ENCODE measurements around the gene TAPT1. TPM values are rescaled to one million over a fixed set of nuclear protein-coding genes. Genes with fewer than 3 reads are reported as not detected.
A peak's percentile ranks its signal among the peaks of the same experiment; 100 is the strongest.

Gene TAPT1
- total and polyA plus RNA-seq, 5 donors from 2014 or later = 26.0 to 86.8 (median 33.5) TPM

DNA sequence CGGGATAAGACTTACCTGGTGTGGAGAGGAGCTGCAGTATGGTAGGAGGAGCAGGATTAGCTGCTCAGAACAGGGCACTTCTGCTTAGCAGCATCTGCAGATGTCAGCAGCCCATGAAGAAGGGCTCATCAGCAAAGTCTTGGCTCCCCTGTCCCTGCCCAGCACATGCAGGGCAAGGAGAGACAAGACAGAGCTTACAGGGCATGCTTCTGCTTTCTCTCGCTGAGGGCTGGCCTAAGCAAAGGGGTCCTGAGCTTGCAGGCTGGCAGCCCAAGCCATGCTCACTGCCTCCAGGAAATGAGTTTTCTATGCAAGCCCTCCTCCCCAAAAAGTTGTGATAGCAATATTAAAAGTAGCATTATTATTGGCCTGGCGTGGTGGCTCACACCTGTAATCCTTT lies 39.5 kb upstream of the TAPT1 start:
- ATAC-seq (ENCODE audit: low read depth in 2 of 2) = no peak
- peaks cover 7% of the 10 kb centered on the region for H3K27me3 Mint-ChIP-seq
- no peaks in the 10 kb centered on the region for H3K9me3 ChIP-seq (ENCODE audit: control insufficient read depth in 2 of 2, low read length in 2 of 2)
- H3K27ac Mint-ChIP-seq = no peak overlapping the region
- no peaks in the 10 kb centered on the region for H3K27me3 ChIP-seq (ENCODE audit: control insufficient read depth, insufficient read depth, low read length)
- H3K36me3 Mint-ChIP-seq = no peaks in the 10 kb centered on the region
- H3K4me1 Mint-ChIP-seq = peaks cover 0 to 14% (median 7%) of the 10 kb centered on the region in 4 donors
- no peak overlapping the region for H3K4me3 ChIP-seq (ENCODE audit: low read depth, low read length)
- no peaks in the 10 kb centered on the region for H3K36me3 ChIP-seq (ENCODE audit: control insufficient read depth, insufficient read depth, low read length)
- no peaks in the 10 kb centered on the region for H3K9me3 Mint-ChIP-seq
- no peaks in the 10 kb centered on the region for H3K4me1 ChIP-seq (ENCODE audit: control insufficient read depth, insufficient read depth, low read length, poor library complexity, severe bottlenecking)
- H3K4me3 Mint-ChIP-seq = no peak overlapping the region
- no peak overlapping the region for H3K27ac ChIP-seq (ENCODE audit: insufficient read depth, low read length, poor library complexity, severe bottlenecking)
- no peak for DNase-seq

DNA sequence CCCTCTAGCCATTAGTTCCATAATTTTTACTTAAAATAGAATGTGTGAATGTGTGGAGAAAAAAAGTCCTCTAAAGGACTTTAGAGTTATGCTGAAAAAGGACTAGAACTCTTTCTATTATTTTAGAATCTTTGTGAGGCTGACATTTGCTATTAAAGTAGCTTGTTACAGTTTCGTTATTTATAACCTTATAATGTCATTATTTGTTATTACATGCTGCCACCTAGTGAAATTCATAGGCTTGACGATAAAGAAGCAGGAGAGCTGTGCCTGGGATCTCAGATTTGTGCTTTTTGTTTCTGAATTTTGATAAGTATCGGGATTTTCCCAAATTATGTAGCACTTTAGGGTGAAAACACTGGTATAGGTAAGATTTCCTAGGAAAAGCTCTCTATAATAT lies 38.5 kb upstream of the TAPT1 start:
- H3K4me1 Mint-ChIP-seq = peaks cover 0 to 14% (median 6%) of the 10 kb centered on the region in 4 donors
- H3K27me3 Mint-ChIP-seq = no peaks in the 10 kb centered on the region
- Histone ChIP-seq H3K9me3 (ENCODE audit: control insufficient read depth in 2 of 2, low read length in 2 of 2) (no peaks in the 10 kb centered on the region), H3K4me3 (ENCODE audit: low read depth, low read length) (no peak overlapping the region), H3K4me1 (ENCODE audit: control insufficient read depth, insufficient read depth, low read length, poor library complexity, severe bottlenecking) (no peaks in the 10 kb centered on the region), H3K36me3 (ENCODE audit: control insufficient read depth, insufficient read depth, low read length) (no peaks in the 10 kb centered on the region), H3K27me3 (ENCODE audit: control insufficient read depth, insufficient read depth, low read length) (no peaks in the 10 kb centered on the region), H3K27ac (ENCODE audit: insufficient read depth, low read length, poor library complexity, severe bottlenecking) (no peak overlapping the region)
- DNase-seq = peak in 2 of 3 donors; percentile 53 to 61
- H3K27ac Mint-ChIP-seq = no peak overlapping the region
- H3K36me3 Mint-ChIP-seq = no peaks in the 10 kb centered on the region
- H3K9me3 Mint-ChIP-seq = no peaks in the 10 kb centered on the region
- ATAC-seq (ENCODE audit: low read depth in 2 of 2) = peak in 1 of 2 donors; percentile 44
- no peak overlapping the region for H3K4me3 Mint-ChIP-seq

DNA sequence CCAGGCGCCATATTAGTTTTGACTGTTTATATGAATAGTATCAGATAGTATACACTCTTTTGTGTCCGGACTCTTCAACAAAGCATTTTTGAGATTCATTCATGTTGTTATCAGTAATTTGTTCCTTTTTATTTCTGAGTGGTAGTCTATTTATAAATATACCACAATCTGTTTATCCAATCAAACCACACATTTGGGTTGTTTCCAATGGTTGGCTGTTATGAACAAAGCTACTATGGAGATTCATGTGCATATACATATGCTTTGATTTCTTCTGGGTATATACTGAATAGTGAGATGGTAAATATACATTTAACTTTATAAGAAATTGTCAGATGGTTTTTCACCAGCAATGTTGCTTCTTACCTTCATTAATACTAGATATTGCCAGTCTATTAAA lies 36.8 kb upstream of the TAPT1 start:
- DNase-seq = no peak
- Mint-ChIP-seq H3K27me3 (no peaks in the 10 kb centered on the region), H3K9me3 (no peaks in the 10 kb centered on the region), H3K4me1 (peaks cover 0 to 14% (median 6%) of the 10 kb centered on the region in 4 donors), H3K36me3 (no peaks in the 10 kb centered on the region), H3K27ac (no peak overlapping the region), H3K4me3 (no peak overlapping the region)
- Histone ChIP-seq H3K4me3 (ENCODE audit: low read depth, low read length) (no peak overlapping the region), H3K4me1 (ENCODE audit: control insufficient read depth, insufficient read depth, low read length, poor library complexity, severe bottlenecking) (no peaks in the 10 kb centered on the region), H3K27ac (ENCODE audit: insufficient read depth, low read length, poor library complexity, severe bottlenecking) (no peak overlapping the region), H3K27me3 (ENCODE audit: control insufficient read depth, insufficient read depth, low read length) (no peaks in the 10 kb centered on the region), H3K36me3 (ENCODE audit: control insufficient read depth, insufficient read depth, low read length) (no peaks in the 10 kb centered on the region), H3K9me3 (ENCODE audit: control insufficient read depth in 2 of 2, low read length in 2 of 2) (no peaks in the 10 kb centered on the region)
- no peak for ATAC-seq (ENCODE audit: low read depth in 2 of 2)

DNA sequence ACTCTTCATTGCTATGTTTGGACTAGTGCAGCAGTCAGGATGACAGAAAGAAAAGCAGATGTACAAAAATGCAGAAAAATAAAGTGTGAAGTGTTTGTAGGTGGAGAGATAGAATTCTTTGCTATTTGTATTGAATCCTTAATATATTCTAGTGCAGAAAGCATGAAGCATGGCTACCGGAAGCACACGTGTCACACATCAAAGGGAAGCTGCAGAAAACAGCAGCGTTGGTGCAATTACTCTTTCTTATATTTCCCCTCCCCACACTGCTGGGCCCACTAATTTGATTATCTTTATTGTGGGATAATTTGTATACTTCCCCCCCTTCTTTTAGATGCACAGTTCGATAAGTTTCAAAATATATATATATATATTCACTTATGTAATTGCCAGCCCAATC lies 35.9 kb upstream of the TAPT1 start:
- Mint-ChIP-seq H3K9me3 (peaks cover 0 to 1% (median 0%) of the 10 kb centered on the region in 7 donors), H3K36me3 (peaks cover 8% of the 10 kb centered on the region), H3K27ac (no peak overlapping the region), H3K4me1 (peaks cover 0 to 14% (median 6%) of the 10 kb centered on the region in 4 donors), H3K4me3 (peak overlapping the region in 1 of 4 donors; percentile 10), H3K27me3 (no peaks in the 10 kb centered on the region)
- peak in 2 of 3 donors; percentile 11 to 26 for DNase-seq
- no peak overlapping the region for H3K4me3 ChIP-seq (ENCODE audit: low read depth, low read length)
- no peak overlapping the region for H3K27ac ChIP-seq (ENCODE audit: insufficient read depth, low read length, poor library complexity, severe bottlenecking)
- peak in 1 of 2 donors; percentile 43 for ATAC-seq (ENCODE audit: low read depth in 2 of 2)
- H3K9me3 ChIP-seq (ENCODE audit: control insufficient read depth in 2 of 2, low read length in 2 of 2) = no peaks in the 10 kb centered on the region
- H3K27me3 ChIP-seq (ENCODE audit: control insufficient read depth, insufficient read depth, low read length) = no peaks in the 10 kb centered on the region
- no peaks in the 10 kb centered on the region for H3K36me3 ChIP-seq (ENCODE audit: control insufficient read depth, insufficient read depth, low read length)
- H3K4me1 ChIP-seq (ENCODE audit: control insufficient read depth, insufficient read depth, low read length, poor library complexity, severe bottlenecking) = no peaks in the 10 kb centered on the region

DNA sequence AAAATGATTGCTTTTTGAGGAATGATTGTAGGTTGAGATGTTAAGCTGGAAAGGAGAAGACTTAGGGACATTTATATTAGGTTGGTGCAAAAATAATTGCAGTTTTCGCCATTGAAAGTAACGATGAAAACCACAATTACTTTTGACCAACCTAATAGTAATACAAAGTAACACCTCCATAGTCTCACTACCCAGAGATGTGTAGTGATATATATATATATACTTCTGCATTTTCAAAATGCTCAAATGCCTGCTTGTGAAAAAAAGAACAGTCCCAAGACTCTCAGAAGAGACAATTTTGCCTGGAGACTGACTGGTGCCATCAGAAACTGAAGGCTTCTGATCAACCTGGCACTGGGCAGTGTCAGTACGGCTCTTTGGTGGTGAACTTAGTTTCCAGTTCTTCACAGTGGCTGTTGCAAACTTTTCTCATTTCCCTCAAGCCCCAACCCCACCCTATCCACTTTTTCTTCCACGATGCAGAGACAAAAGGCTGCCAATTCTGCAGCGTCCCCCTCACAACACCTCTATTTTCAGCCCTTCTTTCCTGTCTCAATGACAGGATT lies 35.1 kb upstream of the TAPT1 start:
- H3K4me3 Mint-ChIP-seq = no peak overlapping the region
- no peaks in the 10 kb centered on the region for H3K27me3 ChIP-seq (ENCODE audit: control insufficient read depth, insufficient read depth, low read length)
- no peak for DNase-seq
- peak overlapping the region in 2 of 3 donors; percentile 47 to 50 for H3K27ac Mint-ChIP-seq
- peaks cover 10% of the 10 kb centered on the region for H3K36me3 Mint-ChIP-seq
- no peak overlapping the region for H3K4me3 ChIP-seq (ENCODE audit: low read depth, low read length)
- ATAC-seq (ENCODE audit: low read depth in 2 of 2) = no peak
- peaks cover 0 to 1% (median 0%) of the 10 kb centered on the region in 7 donors for H3K9me3 Mint-ChIP-seq
- no peaks in the 10 kb centered on the region for H3K9me3 ChIP-seq (ENCODE audit: control insufficient read depth in 2 of 2, low read length in 2 of 2)
- H3K4me1 ChIP-seq (ENCODE audit: control insufficient read depth, insufficient read depth, low read length, poor library complexity, severe bottlenecking) = no peaks in the 10 kb centered on the region
- no peaks in the 10 kb centered on the region for H3K27me3 Mint-ChIP-seq
- no peaks in the 10 kb centered on the region for H3K36me3 ChIP-seq (ENCODE audit: control insufficient read depth, insufficient read depth, low read length)
- H3K4me1 Mint-ChIP-seq = peaks cover 0 to 14% (median 6%) of the 10 kb centered on the region in 4 donors
- no peak overlapping the region for H3K27ac ChIP-seq (ENCODE audit: insufficient read depth, low read length, poor library complexity, severe bottlenecking)

DNA sequence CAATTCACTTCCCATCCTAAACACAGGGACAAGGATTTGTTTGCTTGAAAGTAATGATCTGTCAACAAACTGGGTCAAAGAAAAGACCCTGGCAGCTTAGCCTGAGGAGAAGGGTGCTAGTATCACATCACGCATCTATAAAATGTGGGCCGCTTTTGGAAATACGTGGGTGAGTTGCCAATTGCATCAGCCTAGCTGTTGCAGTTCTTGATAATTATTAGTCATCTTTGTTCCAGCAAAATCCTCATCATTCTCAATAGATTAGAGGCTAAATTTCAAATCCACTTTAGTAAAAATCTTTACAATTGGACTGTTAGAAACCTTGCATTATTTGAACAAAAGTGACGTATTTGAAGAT lies 33.6 kb upstream of the TAPT1 start:
- no peaks in the 10 kb centered on the region for H3K27me3 Mint-ChIP-seq
- no peaks in the 10 kb centered on the region for H3K4me1 ChIP-seq (ENCODE audit: control insufficient read depth, insufficient read depth, low read length, poor library complexity, severe bottlenecking)
- H3K4me3 ChIP-seq (ENCODE audit: low read depth, low read length) = no peak overlapping the region
- peaks cover 19% of the 10 kb centered on the region for H3K36me3 Mint-ChIP-seq
- ATAC-seq (ENCODE audit: low read depth in 2 of 2) = no peak
- H3K27ac Mint-ChIP-seq = no peak overlapping the region
- H3K4me3 Mint-ChIP-seq = no peak overlapping the region
- peaks cover 0 to 14% (median 6%) of the 10 kb centered on the region in 4 donors for H3K4me1 Mint-ChIP-seq
- no peaks in the 10 kb centered on the region for H3K9me3 ChIP-seq (ENCODE audit: control insufficient read depth in 2 of 2, low read length in 2 of 2)
- H3K27ac ChIP-seq (ENCODE audit: insufficient read depth, low read length, poor library complexity, severe bottlenecking) = no peak overlapping the region
- no peak for DNase-seq
- H3K36me3 ChIP-seq (ENCODE audit: control insufficient read depth, insufficient read depth, low read length) = no peaks in the 10 kb centered on the region
- H3K27me3 ChIP-seq (ENCODE audit: control insufficient read depth, insufficient read depth, low read length) = no peaks in the 10 kb centered on the region
- H3K9me3 Mint-ChIP-seq = peaks cover 0 to 1% (median 0%) of the 10 kb centered on the region in 7 donors

DNA sequence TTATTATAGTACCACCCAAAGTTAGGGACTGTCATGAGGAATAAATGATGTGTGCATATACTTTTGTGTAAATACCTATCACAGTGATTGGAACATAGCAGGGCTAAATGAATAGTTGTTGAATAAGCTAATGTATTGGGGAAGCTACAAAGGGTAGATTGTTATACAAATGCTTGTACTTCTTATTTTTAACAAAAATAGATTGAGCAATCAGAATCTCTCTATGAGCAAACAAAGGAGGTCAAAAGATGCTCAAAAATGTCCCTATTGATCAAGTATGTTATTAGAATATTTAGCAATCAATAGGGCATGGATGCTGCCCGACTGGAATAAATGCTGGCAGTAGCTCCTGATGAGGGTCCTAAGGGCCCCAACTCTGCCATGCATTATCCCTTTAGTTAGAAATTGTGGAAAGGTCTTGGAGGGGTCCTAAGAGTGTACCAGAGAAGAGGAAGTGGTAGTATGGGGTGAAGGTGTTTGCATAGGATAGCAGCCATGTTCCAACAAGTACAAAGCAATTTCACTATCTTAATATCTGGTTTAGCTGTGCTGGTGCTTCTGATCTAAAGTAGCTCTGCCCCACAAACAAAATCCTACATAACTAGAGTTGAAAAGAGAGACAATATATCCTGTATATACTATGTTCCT lies 33.1 kb upstream of the TAPT1 start:
- peaks cover 0 to 14% (median 6%) of the 10 kb centered on the region in 4 donors for H3K4me1 Mint-ChIP-seq
- Histone ChIP-seq H3K27ac (ENCODE audit: insufficient read depth, low read length, poor library complexity, severe bottlenecking) (no peak overlapping the region), H3K27me3 (ENCODE audit: control insufficient read depth, insufficient read depth, low read length) (no peaks in the 10 kb centered on the region), H3K36me3 (ENCODE audit: control insufficient read depth, insufficient read depth, low read length) (no peaks in the 10 kb centered on the region), H3K4me1 (ENCODE audit: control insufficient read depth, insufficient read depth, low read length, poor library complexity, severe bottlenecking) (no peaks in the 10 kb centered on the region), H3K9me3 (ENCODE audit: control insufficient read depth in 2 of 2, low read length in 2 of 2) (no peaks in the 10 kb centered on the region), H3K4me3 (ENCODE audit: low read depth, low read length) (no peak overlapping the region)
- no peak overlapping the region for H3K4me3 Mint-ChIP-seq
- ATAC-seq (ENCODE audit: low read depth in 2 of 2) (no peak), DNase-seq (no peak)
- peaks cover 0 to 1% (median 0%) of the 10 kb centered on the region in 7 donors for H3K9me3 Mint-ChIP-seq
- no peaks in the 10 kb centered on the region for H3K27me3 Mint-ChIP-seq
- H3K27ac Mint-ChIP-seq = no peak overlapping the region
- H3K36me3 Mint-ChIP-seq = peaks cover 22% of the 10 kb centered on the region

DNA sequence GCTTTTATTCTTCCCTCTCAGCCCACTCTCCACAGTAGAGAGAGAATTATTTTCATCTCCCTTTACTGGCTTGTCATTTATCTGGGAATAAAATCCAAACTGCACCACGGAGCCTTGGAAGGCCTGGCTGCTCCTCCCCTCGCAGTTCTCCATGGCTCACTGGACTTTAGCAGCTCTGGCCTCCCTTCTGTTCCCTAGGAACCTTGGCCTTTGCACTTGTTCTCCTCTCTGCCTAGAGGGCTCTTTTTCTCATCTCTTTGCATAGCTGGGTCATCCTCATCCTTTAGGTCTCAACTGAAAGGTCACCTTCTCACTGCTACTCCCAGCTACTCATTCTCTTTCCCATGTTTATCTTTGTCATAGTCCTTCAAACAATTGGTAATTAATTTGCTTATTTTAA lies 31.3 kb upstream of the TAPT1 start:
- ATAC-seq (ENCODE audit: low read depth in 2 of 2) = no peak
- Mint-ChIP-seq H3K4me3 (no peak overlapping the region), H3K9me3 (peaks cover 0 to 2% (median 0%) of the 10 kb centered on the region in 7 donors), H3K27me3 (no peaks in the 10 kb centered on the region), H3K36me3 (peaks cover 39% of the 10 kb centered on the region), H3K4me1 (peaks cover 0 to 10% (median 6%) of the 10 kb centered on the region in 4 donors), H3K27ac (no peak overlapping the region)
- H3K27ac ChIP-seq (ENCODE audit: insufficient read depth, low read length, poor library complexity, severe bottlenecking) = no peak overlapping the region
- H3K27me3 ChIP-seq (ENCODE audit: control insufficient read depth, insufficient read depth, low read length) = no peaks in the 10 kb centered on the region
- H3K9me3 ChIP-seq (ENCODE audit: control insufficient read depth in 2 of 2, low read length in 2 of 2) = no peaks in the 10 kb centered on the region
- DNase-seq = no peak
- H3K36me3 ChIP-seq (ENCODE audit: control insufficient read depth, insufficient read depth, low read length) = peaks cover 3% of the 10 kb centered on the region
- no peak overlapping the region for H3K4me3 ChIP-seq (ENCODE audit: low read depth, low read length)
- no peaks in the 10 kb centered on the region for H3K4me1 ChIP-seq (ENCODE audit: control insufficient read depth, insufficient read depth, low read length, poor library complexity, severe bottlenecking)

Measured in CD4-positive, CD25-positive, alpha-beta regulatory T cell (primary cell).